Measurements from ENCODE around the gene SMIM28.
"Not testable (repeated sequence)": the region's sequence is repeated elsewhere in the genome, so short reads cannot be mapped to it uniquely, and the experiment has no call there.

SMIM28 gene

GRCh38 chr6:138410048-138410735, 32.5 kb downstream of the SMIM28 start:
- no peak for DNase-seq

GRCh38 chr6:138410972-138411880, 33.5 kb downstream of the SMIM28 start:
- no peak for DNase-seq

DNA sequence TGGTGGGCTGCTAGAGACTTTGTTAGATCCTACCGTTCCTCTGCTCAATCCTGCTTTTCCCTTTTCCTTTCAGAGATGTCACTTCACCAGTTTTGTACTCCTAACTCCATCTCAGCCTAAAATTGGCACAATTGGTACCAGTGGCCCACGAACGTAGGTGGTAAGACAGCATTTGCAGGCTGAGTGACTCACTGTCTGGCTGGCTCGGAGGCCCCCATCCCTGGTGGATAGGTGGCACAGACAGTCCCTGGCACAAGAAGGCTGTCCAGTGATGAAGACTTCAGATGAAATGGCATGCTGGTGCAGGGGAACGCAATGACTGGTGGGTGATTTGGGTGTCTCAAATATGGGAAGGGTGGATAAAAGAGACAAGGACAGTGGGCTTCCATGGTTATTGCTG, 37.4 kb downstream of the SMIM28 start:
- no peak for DNase-seq

- no peak for DNase-seq
These were observed 38.5 kb downstream of the SMIM28 start for GRCh38 chr6:138416206-138416605.

GRCh38 chr6:138417493-138418117, 39.9 kb downstream of the SMIM28 start:
- no peak for DNase-seq

DNA sequence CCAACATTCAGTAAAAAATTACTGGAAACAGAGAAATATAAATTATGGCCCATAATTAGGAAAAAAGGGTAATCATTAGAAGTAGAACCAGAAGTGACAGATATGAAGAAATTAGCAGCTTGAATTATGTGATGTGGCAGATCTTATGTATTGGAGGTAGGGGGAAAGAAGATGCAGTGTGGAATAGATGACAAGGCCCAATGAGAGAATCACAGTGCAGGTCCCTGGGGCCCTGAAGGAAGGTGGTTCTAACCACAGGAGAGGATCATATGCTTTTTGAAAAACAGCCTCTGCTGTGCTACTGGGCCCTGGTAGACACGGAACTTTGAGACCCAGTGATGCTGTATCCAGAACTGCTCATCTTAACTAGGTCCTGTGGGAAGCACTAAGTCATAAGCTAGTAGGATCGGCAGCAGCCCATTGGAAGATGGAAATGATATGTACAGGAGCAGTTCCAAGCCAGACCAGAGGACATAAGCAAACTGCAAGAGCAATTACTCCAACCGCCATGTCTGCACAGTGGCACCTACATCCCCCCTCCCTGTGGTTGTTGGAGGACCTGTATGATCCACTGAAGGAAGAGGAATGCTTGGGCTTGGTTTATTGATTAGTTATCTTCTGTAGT, 40.5 kb downstream of the SMIM28 start:
- no peak for DNase-seq

- DNase-seq, result no peak
These were observed 42.1 kb downstream of the SMIM28 start for GRCh38 chr6:138419766-138420165.

- no peak for DNase-seq
These were observed 42.7 kb downstream of the SMIM28 start for GRCh38 chr6:138420356-138420755.

DNA sequence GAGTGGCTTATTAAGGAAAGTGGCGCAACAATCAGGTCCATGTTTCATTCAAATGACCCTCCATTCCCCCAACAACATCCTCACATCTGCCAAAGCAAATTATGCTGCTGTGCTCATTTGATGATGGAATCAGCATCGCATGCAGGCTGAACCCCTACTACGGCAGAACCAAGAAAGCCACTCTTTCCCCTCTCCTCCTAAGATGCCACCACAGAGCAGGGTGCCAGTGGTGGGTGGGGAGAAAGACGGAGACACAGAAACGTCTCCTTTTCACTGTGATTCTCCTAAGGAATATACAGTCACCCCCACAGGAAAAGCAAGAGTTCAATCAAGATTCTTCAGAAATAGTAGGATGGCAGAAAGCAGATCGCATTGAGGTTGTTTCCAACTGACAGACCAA, 43.4 kb downstream of the SMIM28 start:
- no peak for DNase-seq

DNA sequence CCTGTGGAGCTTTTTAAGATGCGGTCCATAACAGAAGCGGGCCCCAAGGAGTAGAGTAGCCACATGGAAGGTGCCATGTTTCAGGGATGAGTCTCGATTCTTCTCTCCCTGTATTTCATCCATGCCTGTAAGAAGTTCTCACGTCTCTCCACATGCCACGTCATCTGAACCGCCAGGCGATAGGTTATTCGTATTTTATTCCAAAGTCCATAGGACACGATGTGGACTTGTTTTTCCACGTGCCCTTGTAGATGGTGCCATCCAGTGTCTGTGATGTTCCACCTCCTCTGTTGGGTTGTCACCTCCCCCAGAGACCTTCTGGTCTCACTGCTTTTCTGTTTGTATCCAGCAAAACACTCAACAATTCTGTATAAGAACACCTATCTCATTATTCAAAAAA, 43.9 kb downstream of the SMIM28 start:
- no peak for DNase-seq

- DNase-seq, result no peak
These were observed 45.2 kb downstream of the SMIM28 start for GRCh38 chr6:138422861-138423260.

DNA sequence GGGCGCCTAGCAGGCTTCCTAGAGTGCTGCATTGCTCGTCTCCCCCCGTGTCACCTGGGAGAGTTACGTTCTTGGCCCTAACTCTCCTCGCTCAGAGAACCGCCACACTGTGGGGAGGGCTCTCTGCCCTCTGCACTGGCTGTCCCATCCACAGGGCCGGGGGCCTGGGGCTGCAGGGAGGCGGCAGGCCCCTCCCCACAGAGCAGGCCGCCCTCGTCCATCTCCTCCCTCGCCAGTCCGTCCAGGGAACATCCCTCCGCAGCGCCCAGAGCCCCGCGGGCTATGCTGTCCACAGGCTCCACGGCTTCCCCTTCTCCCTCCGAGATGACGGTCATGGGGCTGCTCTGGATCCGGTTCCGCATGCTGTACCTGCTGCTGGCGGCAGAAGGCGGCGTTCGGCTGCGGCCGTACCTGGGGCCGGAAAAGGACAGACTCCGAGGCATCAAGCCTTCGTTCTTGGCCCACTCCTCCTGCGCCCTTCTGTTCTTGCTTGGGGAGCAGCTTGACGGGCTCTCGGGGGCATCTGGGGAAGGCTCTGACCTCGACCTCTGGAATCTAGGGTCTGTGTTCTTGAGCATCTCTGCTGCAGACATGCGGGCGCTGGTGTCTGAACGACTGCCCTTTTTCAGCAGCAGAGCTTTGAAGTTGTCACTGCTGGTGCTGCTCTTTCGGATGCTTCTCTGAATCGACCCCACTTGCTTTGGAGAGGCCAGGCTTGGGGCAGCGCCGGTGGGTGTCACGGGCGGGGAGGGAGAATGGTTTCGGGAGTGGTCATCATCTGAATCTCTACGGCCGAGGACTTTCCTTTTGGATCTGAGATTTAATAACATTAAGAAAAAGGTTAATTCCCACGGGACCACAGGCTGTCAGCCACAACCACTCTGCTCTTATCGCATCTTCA, 46.5 kb downstream of the SMIM28 start:
- no peak for DNase-seq

GRCh38 chr6:138425256-138425655, 47.6 kb downstream of the SMIM28 start:
- DNase-seq, result not testable (repeated sequence)

- no peak for DNase-seq
These were observed 48.9 kb downstream of the SMIM28 start for GRCh38 chr6:138426500-138427123.

GRCh38 chr6:138427701-138428100, 50.0 kb downstream of the SMIM28 start:
- DNase-seq, result no peak

- peak; percentile 39 for DNase-seq
These were observed 51.4 kb downstream of the SMIM28 start for GRCh38 chr6:138428944-138429598.

DNA sequence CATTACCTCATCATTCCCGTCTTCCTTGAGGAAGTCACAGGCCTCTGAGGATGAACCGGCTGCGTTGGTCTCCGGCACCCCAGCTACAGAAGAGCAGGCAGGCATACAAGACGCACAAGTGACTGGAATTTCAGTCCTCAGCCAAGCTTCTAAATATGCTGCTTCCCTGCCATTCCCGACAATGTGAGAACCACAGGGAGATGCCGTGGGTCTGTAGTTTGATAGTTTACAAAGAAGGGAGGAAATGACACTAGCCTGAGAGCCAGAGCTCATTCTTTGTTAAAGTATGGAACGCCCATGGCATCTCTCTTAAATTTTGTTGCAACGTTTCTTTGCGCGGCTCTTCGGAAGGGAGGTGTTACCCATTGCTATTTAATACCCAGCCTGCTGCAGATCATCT, 52.1 kb downstream of the SMIM28 start:
- DNase-seq, result no peak

DNA sequence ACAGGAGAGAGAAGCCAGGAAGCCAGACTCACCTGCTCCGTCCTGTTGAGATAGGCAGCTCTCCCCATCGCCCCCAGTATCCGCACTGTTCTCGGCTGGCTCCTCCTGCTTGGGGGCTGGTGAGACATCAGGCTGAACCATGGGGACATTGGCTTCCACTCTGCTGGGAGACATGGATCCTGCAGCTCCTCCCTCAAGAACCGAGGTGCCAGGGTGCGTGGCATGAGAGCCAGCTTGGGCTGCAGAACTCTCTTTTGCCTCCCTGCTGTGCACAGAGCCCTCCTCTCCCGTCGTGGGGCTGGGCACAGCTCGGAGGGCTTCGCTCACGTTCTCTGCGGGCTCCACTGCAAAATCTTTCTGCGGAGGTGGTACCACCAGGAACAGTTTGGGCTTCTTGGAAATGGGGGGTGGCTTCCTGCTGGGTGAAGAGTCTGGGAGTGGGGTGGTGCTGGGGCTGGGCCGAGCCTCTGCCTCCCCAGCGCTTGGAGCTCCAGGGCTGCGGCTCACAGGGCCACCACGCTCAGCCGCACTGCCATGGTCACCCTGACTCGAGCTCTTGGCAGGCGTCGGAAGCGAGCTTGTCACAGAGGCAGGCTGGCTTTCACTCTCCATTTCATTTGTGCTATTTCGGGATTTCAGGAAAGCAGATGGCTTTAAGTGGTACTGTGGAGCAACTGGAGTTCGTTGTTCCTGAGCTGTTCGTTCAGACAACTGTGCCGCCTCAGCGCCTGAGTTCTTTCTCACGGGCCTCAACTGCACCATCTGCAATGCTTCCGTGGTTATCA, 52.8 kb downstream of the SMIM28 start:
- DNase-seq, result no peak

GRCh38 chr6:138431256-138432062, 53.8 kb downstream of the SMIM28 start:
- DNase-seq, result no peak

- DNase-seq, result no peak
These were observed 54.3 kb downstream of the SMIM28 start for GRCh38 chr6:138432063-138432356.

All from NCI-H1048 (cell line).